HG03565 (cell line): ENCODE measurements around the gene PARVB.

Experiments
- ATAC-seq: cut with Tn5 transposase; IDR thresholded peaks from one replicate; pipeline ENCODE4 v1.9.1; 2021; ENCODE audit warnings: mild to moderate bottlenecking, moderate library complexity; ENCODE audit not compliant: unreplicated experiment

PARVB gene

GRCh38 chr22:44130076-44130711 is 106.1 kb downstream of the PARVB start:
- no peak for ATAC-seq

GRCh38 chr22:44131412-44131811 is 107.3 kb downstream of the PARVB start:
- no peak for ATAC-seq

- ATAC-seq: no peak
Observed at GRCh38 chr22:44131989-44132685, 108.0 kb downstream of the PARVB start.

DNA sequence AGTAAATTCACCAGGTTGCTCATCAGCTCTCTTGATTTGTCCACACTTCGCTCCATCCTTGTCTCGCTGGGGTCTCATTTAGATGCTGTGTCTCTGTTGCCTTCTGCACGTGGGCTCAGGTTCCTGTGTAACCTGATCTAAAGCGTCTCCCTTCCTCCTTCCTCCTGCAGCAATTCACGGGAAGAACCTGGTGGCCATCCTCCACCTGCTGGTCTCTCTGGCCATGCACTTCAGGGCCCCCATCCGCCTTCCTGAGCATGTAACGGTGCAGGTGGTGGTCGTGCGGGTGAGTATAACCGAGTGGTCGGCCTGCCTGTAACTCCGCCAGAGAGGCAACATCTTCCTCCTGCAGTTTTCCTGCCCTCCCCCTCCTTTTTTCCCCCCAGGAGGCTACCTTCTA is 108.6 kb downstream of the PARVB start:
- ATAC-seq: no peak

GRCh38 chr22:44133161-44133560 is 109.1 kb downstream of the PARVB start:
- ATAC-seq: no peak

DNA sequence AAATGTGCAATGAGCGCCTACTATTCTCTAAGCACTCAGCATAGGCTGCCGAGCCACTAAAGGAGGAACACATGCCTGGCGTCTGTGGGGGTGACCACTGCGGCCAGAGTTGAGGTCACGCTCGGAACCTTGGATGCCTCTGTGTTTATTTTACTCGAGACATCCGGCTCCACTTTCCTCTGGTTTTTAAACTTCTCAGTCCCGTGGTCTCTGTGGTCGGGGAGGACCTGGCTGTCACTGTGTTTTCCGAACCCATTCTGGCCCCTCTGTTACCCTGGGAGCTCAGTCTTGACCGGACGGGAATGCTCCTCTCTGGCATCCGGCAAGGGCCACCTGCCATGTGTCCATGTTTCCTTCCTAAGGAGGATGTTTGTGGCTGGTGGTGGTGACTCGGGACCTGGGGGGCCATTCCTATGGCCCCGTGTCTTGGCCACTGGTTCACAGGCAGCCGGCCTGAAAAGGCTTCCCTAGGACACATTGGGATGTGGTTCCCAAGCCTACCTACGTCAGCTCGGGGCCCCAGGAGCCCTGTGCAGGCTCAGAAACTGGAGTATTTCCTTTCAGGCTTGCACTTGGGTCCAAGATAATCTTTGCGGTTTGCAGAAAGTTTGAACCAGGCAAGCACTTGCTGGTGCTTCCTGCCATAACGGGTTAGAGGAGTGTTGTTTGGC is 109.9 kb downstream of the PARVB start:
- no peak for ATAC-seq

DNA sequence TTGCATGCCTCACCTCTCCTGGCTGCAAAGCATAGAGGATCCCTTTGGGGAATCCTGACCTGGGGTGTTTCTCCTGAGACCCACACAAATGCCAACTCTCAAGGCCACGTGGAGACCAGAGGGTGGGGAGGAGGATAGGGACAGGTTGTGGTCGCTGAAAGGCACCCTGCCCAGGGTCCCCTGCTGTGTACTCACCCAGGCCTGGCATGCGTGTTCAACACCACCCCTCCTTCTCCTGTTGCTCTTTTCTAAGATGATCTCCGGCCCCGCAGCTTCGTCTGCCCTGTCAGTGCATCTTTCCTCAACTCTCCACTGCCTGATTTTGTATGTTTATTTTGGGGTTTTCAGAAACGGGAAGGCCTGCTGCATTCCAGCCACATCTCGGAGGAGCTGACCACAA is 112.0 kb downstream of the PARVB start:
- ATAC-seq: no peak

DNA sequence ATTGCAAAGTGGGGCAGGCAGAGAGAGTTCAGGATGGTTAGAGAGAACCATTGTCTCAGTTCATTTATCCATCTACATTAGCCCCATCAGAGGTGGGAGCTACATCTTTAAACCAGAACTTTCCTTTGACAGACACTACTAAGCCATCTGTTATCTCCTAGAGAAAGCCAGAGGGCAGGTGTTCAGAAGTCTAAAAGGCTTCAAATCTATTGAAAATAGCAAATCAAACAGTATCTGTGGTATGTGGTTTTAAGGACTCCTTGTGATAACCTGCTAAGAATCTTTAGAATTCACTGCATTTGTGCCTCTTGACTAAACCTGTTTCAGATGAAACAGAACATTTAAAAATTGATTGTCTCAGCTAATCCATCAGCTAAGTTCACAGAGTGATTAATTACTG is 112.7 kb downstream of the PARVB start:
- no peak for ATAC-seq

- ATAC-seq: no peak
Observed at GRCh38 chr22:44137415-44137814, 113.3 kb downstream of the PARVB start.

DNA sequence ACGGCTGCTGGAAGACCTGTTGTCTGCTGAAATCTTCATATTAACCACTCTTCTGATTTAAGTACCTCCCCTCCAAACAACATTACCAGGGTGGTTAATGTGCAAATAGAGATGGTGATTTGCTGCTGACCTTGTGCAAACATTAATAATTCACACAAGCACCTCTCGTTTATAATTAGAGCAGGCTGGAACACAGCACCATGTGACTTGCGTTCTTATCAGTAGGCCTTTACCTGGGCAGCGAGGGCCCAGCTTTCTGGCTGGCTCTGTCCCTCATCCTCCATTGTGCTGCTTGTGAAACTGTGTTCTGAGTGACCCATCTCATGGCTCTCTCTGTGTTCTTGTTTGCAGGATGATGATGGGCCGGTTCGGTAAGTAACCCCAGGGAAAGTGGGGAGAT is 115.7 kb downstream of the PARVB start:
- no peak for ATAC-seq

DNA sequence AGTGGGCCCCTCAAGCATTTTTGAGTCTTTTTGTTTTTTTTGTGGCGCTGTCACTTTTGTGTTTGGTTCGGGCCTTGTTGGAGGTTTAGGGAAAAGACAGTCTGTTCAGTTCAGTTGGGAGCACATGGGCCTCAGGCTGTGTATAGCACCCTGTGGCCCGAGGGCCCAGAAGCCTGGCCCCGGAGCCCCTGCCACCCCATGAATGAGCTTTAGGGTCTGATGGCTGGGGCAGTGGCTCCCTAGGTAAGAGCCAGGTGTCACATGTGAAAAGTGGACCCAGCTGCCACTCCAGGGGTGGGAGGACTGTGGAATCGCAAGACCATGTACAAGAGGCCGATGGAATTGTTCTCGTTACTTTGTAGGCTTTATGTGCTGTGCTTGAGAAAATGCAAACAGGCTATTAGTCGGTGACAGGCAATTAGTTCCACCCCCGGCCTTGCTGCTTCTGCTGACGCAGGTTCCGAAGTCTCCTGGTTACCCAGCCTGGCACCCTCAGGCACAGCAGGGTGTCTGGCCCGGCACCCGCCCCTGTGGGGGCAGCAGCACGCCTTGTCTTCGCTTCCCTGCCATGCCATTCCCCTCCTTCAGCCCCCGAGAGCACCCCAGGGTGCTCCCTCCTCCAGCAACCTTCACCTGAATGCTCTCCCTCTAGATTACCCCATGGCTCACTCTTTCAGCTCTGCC is 118.5 kb downstream of the PARVB start:
- no peak for ATAC-seq

GRCh38 chr22:44143105-44143474 is 119.0 kb downstream of the PARVB start:
- no peak for ATAC-seq

- no peak for ATAC-seq
Observed at GRCh38 chr22:44143579-44143978, 119.5 kb downstream of the PARVB start.

GRCh38 chr22:44144046-44144569 is 120.0 kb downstream of the PARVB start:
- no peak for ATAC-seq

GRCh38 chr22:44145544-44145943 is 121.4 kb downstream of the PARVB start:
- no peak for ATAC-seq

GRCh38 chr22:44146088-44146861 is 122.2 kb downstream of the PARVB start:
- ATAC-seq: no peak

GRCh38 chr22:44147008-44147645 is 123.0 kb downstream of the PARVB start:
- no peak for ATAC-seq

- no peak for ATAC-seq
Observed at GRCh38 chr22:44147821-44148574, 123.9 kb downstream of the PARVB start.

DNA sequence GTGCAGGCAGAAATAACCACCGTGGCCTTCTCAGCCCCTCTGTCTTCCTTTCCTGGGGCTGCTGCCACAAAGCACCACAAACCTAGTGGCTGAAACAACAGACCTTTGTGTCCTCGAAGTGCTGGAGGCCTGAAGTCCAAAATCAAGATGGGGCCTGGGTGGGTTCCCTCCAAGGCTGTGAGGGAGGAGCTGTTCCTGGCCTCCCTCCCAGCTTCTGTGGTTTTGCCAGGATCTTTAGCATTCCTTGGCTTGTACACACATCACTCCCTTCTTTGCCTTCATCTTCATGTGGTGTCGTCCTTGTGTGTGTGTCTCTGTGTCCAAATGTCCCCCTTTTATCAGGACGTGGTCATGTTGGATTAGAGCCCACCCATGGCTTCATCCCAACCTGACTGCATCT is 127.6 kb downstream of the PARVB start:
- no peak for ATAC-seq

- ATAC-seq: no peak
Observed at GRCh38 chr22:44153710-44154109, 129.6 kb downstream of the PARVB start.
